SHP77 (cell line): Measurements from ENCODE around the gene IL2RA.
"Not testable (repeated sequence)": the region's sequence is repeated elsewhere in the genome, so short reads cannot be mapped to it uniquely, and the experiment has no call there.

ENCODE experiments used
- DNase-seq, 2 experiments: peaks; one replicate each; lab custom pipeline; 2025; lab: John Stamatoyannopoulos, UW

Gene IL2RA

DNA sequence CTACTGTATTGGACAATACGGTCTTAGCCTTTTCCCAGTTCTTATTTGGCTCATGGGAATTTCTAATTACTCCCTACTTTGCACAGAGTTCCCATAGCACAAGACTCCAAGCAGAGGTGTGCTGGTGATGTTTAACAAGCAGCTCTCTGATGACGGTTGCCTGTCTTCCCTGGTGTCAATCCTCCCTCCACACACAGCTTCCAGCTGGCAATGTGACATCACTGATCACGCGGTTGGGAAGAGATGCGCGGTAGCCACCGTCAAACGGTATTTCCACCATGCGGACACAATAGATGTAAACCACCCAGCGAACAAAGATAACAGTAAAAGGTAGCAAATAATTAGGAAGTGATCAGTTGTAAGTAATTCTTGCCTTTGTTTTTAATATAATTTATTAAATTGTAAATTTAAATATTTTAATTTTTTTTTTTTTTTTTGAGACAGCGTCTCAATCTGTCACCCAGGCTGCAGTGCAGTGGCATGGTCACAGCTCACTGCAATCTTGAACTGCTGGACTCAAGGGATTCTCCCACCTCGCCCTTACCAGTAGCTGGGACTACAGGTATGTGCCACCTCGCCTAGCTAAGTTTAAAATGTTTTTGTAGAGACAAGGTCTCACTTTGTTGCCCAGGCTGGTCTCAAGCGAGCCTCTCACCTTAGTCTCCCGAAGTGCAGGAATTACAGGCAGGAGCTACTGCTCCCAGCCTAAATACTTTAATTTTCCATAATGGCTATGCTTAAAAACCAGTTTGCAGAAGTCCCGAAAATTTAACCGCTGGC, 48.6 kb downstream of the IL2RA start:
- peak in 1 of 2 experiments; percentile 27 for DNase-seq

- no peak for DNase-seq
Observed at GRCh38 chr10:6012121-6012905, 49.9 kb downstream of the IL2RA start.

DNA sequence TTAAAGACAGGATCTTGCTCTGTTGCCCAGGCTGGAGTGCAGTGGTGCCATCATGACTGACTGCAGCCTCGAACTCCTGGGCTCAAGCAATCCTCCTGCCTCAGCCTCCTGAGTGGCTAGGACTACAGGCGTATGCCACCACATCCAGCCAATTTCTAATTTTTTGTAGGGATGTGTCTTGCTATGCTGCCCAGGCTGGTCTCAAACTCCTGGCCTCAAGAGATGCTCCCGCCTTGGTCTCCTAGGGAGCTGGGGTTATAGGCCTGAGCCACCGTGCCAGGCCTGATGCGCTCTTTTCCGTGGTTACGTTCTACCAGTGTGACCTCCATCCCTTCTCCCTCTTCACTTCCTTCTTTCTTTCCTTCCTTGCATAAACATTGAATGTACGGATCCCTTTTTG, 50.6 kb downstream of the IL2RA start:
- no peak for DNase-seq

- no peak for DNase-seq
Observed at GRCh38 chr10:6010569-6010968, 51.6 kb downstream of the IL2RA start.

DNA sequence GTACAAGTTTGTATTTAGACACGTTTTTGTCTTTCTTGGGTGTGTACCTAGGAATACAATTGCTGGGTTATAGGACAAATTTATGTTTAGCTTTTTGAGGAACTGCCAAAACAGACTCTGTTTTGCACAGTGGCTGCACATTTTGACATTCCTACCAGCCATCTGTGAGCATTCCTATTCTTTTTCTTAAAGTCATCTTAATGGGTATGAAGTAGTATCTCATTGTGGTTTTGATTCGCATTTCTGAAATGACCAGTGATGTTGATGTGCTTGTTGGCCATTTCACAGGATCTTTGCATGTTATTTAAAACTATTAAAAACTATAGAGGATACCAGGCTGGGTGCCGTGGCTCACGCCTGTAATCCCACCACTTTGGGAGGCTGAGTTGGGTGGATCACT, 52.2 kb downstream of the IL2RA start:
- no peak for DNase-seq

GRCh38 chr10:6009150-6009549, 53.0 kb downstream of the IL2RA start:
- no peak for DNase-seq

DNA sequence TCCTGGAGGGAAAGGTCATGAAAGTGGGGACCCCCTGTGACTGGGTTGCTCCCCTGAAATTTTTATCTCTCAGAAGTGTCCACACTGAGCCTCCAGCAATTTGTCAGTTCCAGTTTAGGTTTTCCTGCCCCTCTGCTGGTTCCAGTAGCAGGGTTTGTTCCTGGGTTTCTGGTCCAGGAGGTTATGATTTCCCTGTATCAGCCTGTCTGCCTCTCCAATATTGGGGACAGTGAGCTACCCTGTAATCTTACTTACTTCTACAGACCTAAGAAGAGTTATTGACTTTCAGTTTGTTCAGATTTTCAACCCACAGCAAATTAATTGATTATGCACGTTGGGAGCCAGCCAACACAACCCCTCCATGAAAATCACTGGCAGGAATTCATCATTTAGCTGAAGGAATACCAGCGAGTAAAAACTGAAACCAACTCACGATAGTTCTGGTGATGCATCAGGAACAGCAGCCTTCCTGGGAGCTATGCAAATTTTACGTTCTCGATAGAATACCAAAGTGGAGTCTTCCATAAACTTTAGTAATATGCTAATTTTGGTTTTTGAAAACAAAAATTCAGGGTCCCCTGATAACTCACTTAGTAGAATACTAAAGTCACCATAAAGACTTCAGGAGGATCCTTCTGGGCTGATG, 53.5 kb downstream of the IL2RA start:
- no peak for DNase-seq

GRCh38 chr10:6006991-6007390, 55.2 kb downstream of the IL2RA start:
- no peak for DNase-seq

DNA sequence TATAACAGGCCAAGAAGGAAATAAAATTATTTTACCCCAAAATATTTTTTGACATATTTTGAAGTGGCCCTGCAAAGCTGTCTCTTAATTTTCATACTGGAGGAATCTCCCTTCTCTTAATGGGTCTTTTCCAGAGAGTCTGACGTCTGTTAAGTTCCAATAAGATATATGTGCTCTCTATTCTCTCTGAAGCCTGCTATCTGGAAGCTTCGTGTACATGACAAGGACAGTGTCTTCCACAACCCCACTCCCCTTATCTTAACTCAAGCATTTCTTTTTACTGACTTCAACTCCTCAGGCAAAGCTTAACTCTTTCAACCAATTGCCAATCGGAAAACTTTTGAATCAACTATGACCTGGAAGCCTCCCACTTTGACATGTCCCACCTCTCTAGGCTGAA, 55.6 kb downstream of the IL2RA start:
- DNase-seq = no peak

DNA sequence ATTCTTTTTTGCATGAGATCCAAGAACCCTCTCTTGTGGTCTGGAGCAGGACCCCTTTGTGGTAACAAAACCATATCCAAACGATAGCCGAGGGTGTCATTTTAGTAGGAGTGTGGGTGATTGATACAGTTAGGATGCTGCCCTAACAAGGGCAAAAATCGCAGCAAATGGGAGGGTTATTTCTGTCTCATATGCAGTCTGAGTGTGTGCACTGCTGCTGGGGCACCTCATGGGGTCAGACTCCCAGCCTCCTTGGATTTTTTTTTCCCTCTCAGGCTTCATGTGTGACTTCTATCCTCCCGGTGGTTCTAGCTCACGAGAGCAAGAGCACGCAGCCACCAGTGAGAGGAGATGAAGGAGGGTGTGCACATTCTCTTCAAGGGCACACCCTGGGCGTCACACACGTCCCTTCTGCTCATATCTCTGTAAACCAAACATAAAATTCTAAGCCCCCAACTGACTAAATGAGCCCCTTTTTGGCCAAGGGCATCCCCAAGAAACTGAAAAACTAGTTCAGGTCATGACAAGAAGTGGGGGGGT, 56.2 kb downstream of the IL2RA start:
- no peak for DNase-seq

- not testable (repeated sequence) for DNase-seq
Observed at GRCh38 chr10:6005161-6005804, 56.9 kb downstream of the IL2RA start.

DNA sequence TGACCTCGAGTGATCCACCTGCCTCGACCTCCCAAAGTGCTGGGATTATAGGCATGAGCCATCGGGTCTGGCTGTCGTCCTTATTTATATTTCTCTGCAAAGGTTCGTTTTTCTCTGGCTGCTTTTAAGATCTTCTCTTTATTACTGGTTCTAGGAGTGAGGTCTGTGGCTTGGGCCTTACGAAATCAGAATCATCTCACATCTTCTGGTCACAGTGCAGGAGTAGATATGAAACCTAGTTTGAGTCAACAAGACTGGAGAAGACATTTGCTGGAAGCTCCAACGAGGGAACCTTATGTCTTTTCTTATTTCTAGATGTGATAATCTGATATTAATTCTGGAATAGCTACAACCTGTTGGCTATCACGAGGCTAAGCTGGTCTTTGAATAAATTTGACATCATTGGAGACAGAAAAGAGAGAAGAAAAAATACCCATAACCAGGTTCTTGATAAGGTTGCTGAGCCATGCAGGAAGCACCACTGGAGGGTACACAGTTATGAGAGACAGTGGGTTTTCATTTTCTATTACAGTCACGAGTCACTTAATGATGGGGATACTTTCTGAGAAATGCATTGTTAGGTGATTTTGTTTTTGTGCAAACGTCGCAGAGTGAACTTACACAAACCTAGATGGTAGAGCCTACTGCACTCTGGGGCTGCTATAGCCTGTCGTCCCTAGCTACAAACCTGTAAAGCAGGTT, 59.2 kb downstream of the IL2RA start:
- DNase-seq = no peak

DNA sequence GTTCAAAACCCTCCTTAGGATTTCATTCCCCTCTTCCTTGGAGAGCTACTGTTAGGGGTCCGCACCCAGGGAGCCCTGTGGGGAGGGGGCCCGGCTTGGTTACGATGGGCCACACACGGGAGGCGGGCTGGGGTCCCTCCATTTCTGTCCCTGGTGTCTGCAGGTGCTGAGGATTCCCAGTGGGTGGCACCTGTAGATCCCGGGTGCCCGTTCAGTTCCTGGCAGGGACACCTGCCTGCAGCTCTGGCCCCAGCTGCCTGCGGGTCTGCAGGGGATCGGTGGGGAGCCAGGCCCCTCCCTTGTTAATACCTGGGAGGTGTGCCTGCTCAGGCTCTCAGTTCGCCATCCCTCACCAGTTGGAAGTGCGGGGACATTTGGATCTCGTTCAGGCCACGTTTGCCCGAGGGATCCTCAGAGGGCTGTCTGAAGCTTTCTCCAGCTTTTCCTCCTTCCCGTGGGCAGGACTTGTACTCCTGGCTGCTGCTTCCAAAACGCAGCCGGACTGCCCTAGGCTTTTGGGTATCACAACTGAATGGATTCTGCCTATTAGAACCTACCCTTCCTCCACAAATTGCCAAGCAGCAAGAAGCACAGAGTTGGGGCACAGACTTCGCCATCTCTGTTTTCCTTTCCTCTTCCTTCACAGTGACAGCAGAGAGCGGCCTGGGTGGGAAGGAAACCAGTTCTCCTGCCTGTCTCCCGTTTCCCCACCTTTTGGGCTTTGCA, 62.6 kb downstream of the IL2RA start:
- no peak for DNase-seq

GRCh38 chr10:5996696-5997095, 65.5 kb downstream of the IL2RA start:
- no peak for DNase-seq

GRCh38 chr10:5992398-5992797, 69.8 kb downstream of the IL2RA start:
- no peak for DNase-seq

GRCh38 chr10:5991708-5992107, 70.5 kb downstream of the IL2RA start:
- no peak for DNase-seq

DNA sequence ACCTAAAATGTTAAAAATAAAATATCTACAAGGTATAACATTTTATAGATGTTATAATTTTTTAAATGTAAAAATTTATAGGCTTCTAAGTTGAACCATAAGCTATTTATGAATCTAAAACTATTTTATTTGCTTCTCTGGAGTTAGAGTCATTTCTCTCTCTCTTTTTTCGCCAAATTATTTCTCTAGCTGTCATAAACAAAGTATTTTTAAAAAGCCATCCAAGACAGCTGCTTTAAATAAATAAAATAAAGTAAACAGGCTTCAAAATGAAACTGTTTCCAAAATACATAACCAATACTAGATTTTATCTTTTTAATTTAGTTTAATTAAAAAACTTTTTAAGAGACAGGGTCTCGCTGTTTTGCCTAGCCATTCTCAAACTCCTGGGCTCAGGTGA, 72.4 kb downstream of the IL2RA start:
- no peak for DNase-seq

DNA sequence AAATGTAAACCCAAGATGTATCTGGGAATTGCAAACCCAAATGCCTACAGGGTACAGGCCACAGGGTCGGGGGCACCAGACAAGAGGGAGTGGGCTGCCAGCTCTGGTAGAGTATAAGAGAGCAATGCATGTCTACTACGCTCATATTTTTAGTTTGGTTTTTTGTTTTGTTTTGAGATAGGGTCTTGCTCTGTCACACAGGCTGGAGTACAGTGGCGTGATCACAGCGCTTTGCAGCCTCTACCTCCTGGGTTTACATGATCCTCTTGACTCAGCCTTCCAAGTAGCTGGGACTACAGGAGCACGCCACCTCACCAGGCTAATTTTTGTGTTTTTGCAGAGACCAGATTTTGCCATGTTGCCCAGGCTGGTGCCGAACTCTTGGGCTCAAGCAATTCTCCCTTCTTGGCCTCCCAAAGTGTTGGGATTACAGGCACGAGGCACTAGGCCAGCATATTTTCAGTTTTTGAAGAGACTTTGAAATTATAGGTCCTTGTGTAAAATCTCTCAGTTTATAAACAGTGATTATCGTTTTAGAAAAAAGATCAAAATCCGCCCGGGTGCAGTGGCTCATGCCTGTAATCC, 73.7 kb downstream of the IL2RA start:
- no peak for DNase-seq

DNA sequence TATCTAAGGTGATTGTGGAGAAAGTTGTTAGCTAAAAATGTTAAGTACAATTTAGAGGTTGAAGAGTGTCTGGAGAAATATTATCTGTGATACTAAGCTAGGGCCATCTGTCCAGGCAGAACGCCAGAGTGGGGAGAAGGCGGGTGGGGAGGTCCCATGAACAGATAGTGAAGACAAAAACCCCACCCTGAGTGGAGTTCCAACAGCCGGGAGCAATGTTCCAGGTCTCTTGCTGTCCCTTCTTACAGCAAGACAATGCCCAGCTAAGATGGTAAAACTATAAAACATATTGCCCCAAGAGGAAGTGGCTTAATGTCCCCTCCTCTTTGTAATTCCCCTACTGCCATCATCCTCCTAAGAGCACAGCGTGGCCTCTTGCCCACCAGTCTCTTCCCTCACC, 74.4 kb downstream of the IL2RA start:
- no peak for DNase-seq

GRCh38 chr10:5985029-5985428, 77.1 kb downstream of the IL2RA start:
- DNase-seq = no peak
